Measurements from ENCODE around the gene FSD2.

Gene FSD2

DNA sequence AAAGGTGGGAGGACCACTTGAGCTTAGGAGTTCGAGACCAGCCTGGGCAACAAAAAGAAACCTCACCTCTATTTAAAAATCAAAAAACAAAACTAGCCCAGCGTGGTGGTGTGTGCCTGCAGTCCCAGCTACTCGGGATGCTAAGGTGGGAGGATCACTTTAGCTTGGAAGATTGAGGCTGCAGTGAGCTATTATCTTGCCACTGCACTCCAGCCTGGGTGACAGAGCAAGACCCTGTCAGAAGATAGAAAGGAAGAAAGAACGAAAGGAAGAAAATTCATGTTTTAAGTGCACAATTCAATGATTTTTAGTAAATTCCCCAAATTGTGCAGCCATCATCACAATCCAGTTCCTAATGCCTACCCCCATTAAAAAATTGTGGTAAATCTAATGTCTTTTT lies 7.8 kb downstream of the FSD2 start:
- Histone ChIP-seq H3K9ac (ENCODE audit: low read length) (no peak overlapping the region), H4K20me1 (ENCODE audit: insufficient read depth, low read length) (no peaks in the 10 kb centered on the region), H3K27me3 (replicated peaks; ENCODE audit: insufficient read depth, low read length) (no peaks in the 10 kb centered on the region), H2AFZ (ENCODE audit: low read length) (no peak overlapping the region), H3K79me2 (ENCODE audit: low read length) (no peaks in the 10 kb centered on the region), H3K4me3 (ENCODE audit: low read length) (no peak overlapping the region), H3K9me3 (replicated peaks; ENCODE audit: insufficient read depth, low read length) (no peaks in the 10 kb centered on the region), H3K4me1 (ENCODE audit: low read length) (no peaks in the 10 kb centered on the region), H3K36me3 (replicated peaks; ENCODE audit: insufficient read depth, low read length) (no peaks in the 10 kb centered on the region), H3K4me2 (ENCODE audit: low read depth, low read length) (no peak overlapping the region), H3F3A (ENCODE audit: insufficient read depth, low read length) (no peaks in the 10 kb centered on the region), H3K9me2 (replicated peaks; ENCODE audit: insufficient read depth, low read length) (no peaks in the 10 kb centered on the region), H3K27ac (ENCODE audit: low read length) (no peak overlapping the region)
- DNase-seq = no peak
- TF ChIP-seq, protein P1, sequence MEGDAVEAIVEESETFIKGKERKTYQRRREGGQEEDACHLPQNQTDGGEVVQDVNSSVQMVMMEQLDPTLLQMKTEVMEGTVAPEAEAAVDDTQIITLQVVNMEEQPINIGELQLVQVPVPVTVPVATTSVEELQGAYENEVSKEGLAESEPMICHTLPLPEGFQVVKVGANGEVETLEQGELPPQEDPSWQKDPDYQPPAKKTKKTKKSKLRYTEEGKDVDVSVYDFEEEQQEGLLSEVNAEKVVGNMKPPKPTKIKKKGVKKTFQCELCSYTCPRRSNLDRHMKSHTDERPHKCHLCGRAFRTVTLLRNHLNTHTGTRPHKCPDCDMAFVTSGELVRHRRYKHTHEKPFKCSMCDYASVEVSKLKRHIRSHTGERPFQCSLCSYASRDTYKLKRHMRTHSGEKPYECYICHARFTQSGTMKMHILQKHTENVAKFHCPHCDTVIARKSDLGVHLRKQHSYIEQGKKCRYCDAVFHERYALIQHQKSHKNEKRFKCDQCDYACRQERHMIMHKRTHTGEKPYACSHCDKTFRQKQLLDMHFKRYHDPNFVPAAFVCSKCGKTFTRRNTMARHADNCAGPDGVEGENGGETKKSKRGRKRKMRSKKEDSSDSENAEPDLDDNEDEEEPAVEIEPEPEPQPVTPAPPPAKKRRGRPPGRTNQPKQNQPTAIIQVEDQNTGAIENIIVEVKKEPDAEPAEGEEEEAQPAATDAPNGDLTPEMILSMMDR (IDR thresholded peaks at IDR 0.05; ENCODE audit: low read length) = no peak
- no peak for TF ChIP-seq EZH2 (optimal IDR thresholded peaks at IDR 0.05; ENCODE audit: low read depth, low read length)
- TF ChIP-seq EZH2phosphoT487 (IDR thresholded peaks at IDR 0.05; ENCODE audit: low read length) = no peak

DNA sequence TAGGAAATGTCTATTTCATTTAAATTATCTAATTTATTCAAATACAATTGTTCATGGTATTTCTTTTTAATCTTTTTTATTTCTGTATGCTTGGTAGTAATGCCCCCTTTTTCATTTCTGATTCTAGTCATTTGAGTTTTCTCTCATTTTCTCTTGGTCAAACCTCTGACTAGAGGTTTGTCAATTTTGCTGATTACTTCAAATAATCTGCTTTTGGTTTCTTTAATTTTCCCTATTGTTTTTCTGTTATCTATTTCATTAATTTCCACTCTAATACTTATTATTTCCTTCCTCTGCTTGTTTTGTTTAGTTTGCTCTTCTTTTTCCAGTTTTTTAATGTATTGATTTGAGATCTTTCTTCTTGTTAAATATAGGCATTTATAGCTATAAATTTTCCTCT lies 12.1 kb downstream of the FSD2 start:
- Histone ChIP-seq H2AFZ (ENCODE audit: low read length) (no peak overlapping the region), H3K79me2 (ENCODE audit: low read length) (no peaks in the 10 kb centered on the region), H3F3A (ENCODE audit: insufficient read depth, low read length) (no peaks in the 10 kb centered on the region), H3K9me2 (replicated peaks; ENCODE audit: insufficient read depth, low read length) (no peaks in the 10 kb centered on the region), H3K4me1 (ENCODE audit: low read length) (no peaks in the 10 kb centered on the region), H3K4me2 (ENCODE audit: low read depth, low read length) (no peak overlapping the region), H4K20me1 (ENCODE audit: insufficient read depth, low read length) (no peaks in the 10 kb centered on the region), H3K9ac (ENCODE audit: low read length) (no peak overlapping the region), H3K27ac (ENCODE audit: low read length) (no peak overlapping the region), H3K9me3 (replicated peaks; ENCODE audit: insufficient read depth, low read length) (no peaks in the 10 kb centered on the region), H3K4me3 (ENCODE audit: low read length) (no peak overlapping the region), H3K27me3 (replicated peaks; ENCODE audit: insufficient read depth, low read length) (no peaks in the 10 kb centered on the region), H3K36me3 (replicated peaks; ENCODE audit: insufficient read depth, low read length) (no peaks in the 10 kb centered on the region)
- TF ChIP-seq, protein P1 (IDR thresholded peaks at IDR 0.05; ENCODE audit: low read length) = no peak
- TF ChIP-seq EZH2 (optimal IDR thresholded peaks at IDR 0.05; ENCODE audit: low read depth, low read length) (no peak), EZH2phosphoT487 (IDR thresholded peaks at IDR 0.05; ENCODE audit: low read length) (no peak)
- DNase-seq = no peak

DNA sequence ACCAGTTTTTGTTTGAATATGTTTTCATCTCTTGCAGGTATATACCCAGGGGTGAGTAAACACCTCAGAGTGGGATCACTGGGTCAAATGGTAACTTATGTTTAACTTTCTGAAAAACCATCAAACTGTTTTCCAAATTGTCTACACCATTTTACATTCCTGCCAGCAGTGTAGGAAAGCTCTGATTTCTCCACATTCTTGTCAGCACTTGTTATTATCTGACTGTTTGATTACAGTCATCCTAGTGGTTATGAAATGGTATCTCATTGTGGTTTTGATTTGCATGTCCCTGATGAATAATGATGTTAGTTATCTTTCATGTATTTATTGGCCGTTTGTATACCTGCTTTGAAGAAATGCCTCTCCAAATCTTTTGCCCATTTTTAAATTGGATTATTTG lies 13.8 kb downstream of the FSD2 start:
- no peaks in the 10 kb centered on the region for H3K36me3 ChIP-seq (replicated peaks; ENCODE audit: insufficient read depth, low read length)

More for the DNA sequence above, 13.8 kb downstream of the FSD2 start:
- H4K20me1 ChIP-seq (ENCODE audit: insufficient read depth, low read length) = no peaks in the 10 kb centered on the region
- no peaks in the 10 kb centered on the region for H3K9me3 ChIP-seq (replicated peaks; ENCODE audit: insufficient read depth, low read length)
- H3K27me3 ChIP-seq (replicated peaks; ENCODE audit: insufficient read depth, low read length) = no peaks in the 10 kb centered on the region
- no peak overlapping the region for H3K27ac ChIP-seq (ENCODE audit: low read length)
- no peaks in the 10 kb centered on the region for H3F3A ChIP-seq (ENCODE audit: insufficient read depth, low read length)
- H3K4me3 ChIP-seq (ENCODE audit: low read length) = no peak overlapping the region
- TF ChIP-seq EZH2 (optimal IDR thresholded peaks at IDR 0.05; ENCODE audit: low read depth, low read length) (no peak), EZH2phosphoT487 (IDR thresholded peaks at IDR 0.05; ENCODE audit: low read length) (no peak)
- TF ChIP-seq, protein P1 (IDR thresholded peaks at IDR 0.05; ENCODE audit: low read length) = no peak
- H3K79me2 ChIP-seq (ENCODE audit: low read length) = no peaks in the 10 kb centered on the region
- no peak overlapping the region for H3K4me2 ChIP-seq (ENCODE audit: low read depth, low read length)
- H3K9me2 ChIP-seq (replicated peaks; ENCODE audit: insufficient read depth, low read length) = no peaks in the 10 kb centered on the region
- H3K4me1 ChIP-seq (ENCODE audit: low read length) = no peaks in the 10 kb centered on the region
- no peak overlapping the region for H2AFZ ChIP-seq (ENCODE audit: low read length)
- no peak for DNase-seq
- H3K9ac ChIP-seq (ENCODE audit: low read length) = no peak overlapping the region
